Measurements from ENCODE around the gene MBTPS1.

- TF ChIP-seq CTCF (IDR thresholded peaks at IDR 0.05; ENCODE audit: low read depth, low read length) (no peak), MYC (IDR thresholded peaks at IDR 0.05; ENCODE audit: low read depth, low read length) (no peak), MAX (IDR thresholded peaks at IDR 0.05; ENCODE audit: low read depth, low read length) (no peak)
Observed at GRCh38 chr16:84137769-84138357, 21.1 kb upstream of the MBTPS1 start.
